ENCODE data around the gene CHEK2.

CHEK2 gene

GRCh38 chr22:28650463-28650862 is 91.2 kb downstream of the CHEK2 start:
- Histone ChIP-seq H3K27me3 (ENCODE audit: low read depth, low read length) (no peaks in the 10 kb centered on the region), H4K20me1 (ENCODE audit: insufficient read depth, low read length) (no peaks in the 10 kb centered on the region), H3K4me1 (ENCODE audit: low read length) (no peaks in the 10 kb centered on the region), H2AFZ (ENCODE audit: low read depth, low read length) (no peak overlapping the region), H3K4me2 (ENCODE audit: low read length) (no peak overlapping the region), H3K9me3 (ENCODE audit: insufficient read depth, low read length) (no peaks in the 10 kb centered on the region), H3K36me3 (replicated peaks; ENCODE audit: low read depth, low read length) (no peaks in the 10 kb centered on the region), H3K9ac (ENCODE audit: low read length) (no peak overlapping the region), H3K4me3 (ENCODE audit: low read length) (no peak overlapping the region), H3K27ac (ENCODE audit: low read length) (no peak overlapping the region), H3K79me2 (ENCODE audit: low read length) (0 out of 2 replicates have a peak, but pooled peaks cover 4% of the 10 kb centered on the region)
- TF ChIP-seq EZH2phosphoT487 (IDR thresholded peaks at IDR 0.05; ENCODE audit: low read depth) (no peak), CTCF (IDR thresholded peaks at IDR 0.05; ENCODE audit: low read depth, low read length) (no peak)

DNA sequence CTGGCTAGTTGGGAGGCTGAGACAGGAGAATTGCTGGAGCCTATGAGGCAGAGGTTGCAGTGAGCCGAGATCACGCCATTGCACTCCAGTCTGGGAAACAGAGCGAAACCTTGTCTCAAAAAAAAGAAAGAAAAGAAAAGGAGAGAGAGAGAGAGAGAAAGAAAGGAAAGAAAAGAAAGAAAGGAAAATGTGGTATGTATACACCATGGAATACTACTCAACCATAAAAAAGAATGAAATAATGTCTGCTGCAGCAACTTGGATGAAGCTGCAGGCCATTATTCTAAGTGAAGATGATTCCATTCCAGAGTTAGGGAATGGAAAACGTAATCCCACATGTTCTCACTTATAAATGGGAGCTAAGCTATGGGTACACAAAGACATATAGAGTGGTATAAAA is 92.8 kb downstream of the CHEK2 start:
- Histone ChIP-seq H3K36me3 (replicated peaks; ENCODE audit: low read depth, low read length) (no peaks in the 10 kb centered on the region), H4K20me1 (ENCODE audit: insufficient read depth, low read length) (no peaks in the 10 kb centered on the region), H3K4me3 (ENCODE audit: low read length) (no peak overlapping the region), H3K9ac (ENCODE audit: low read length) (no peak overlapping the region), H2AFZ (ENCODE audit: low read depth, low read length) (no peak overlapping the region), H3K4me1 (ENCODE audit: low read length) (no peaks in the 10 kb centered on the region), H3K27me3 (ENCODE audit: low read depth, low read length) (no peaks in the 10 kb centered on the region), H3K79me2 (ENCODE audit: low read length) (0 out of 2 replicates have a peak, but pooled peaks cover 4% of the 10 kb centered on the region), H3K4me2 (ENCODE audit: low read length) (no peak overlapping the region), H3K9me3 (ENCODE audit: insufficient read depth, low read length) (no peaks in the 10 kb centered on the region), H3K27ac (ENCODE audit: low read length) (no peak overlapping the region)
- TF ChIP-seq CTCF (IDR thresholded peaks at IDR 0.05; ENCODE audit: low read depth, low read length) (no peak), EZH2phosphoT487 (IDR thresholded peaks at IDR 0.05; ENCODE audit: low read depth) (no peak)

DNA sequence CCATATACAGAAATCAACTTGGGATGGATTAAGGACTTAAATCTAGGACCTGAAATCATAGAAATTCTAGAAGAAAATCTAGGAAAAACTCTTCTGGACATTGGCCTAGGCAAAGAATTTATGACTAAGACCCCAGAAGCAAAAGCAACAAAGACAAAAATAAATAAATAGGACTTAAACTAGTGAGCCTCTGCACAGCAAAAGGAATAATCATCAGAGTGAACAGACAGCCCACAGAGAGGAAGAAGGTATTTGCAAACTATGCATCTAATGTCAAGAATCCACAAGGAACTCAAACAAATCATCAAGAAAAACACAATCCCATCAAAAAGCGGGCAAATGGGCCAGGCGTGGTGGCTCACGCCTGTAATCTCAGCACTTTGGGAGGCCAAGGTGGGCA is 94.4 kb downstream of the CHEK2 start:
- Histone ChIP-seq H3K9ac (ENCODE audit: low read length) (no peak overlapping the region), H3K36me3 (replicated peaks; ENCODE audit: low read depth, low read length) (no peaks in the 10 kb centered on the region), H3K27ac (ENCODE audit: low read length) (no peak overlapping the region), H3K79me2 (ENCODE audit: low read length) (0 out of 2 replicates have a peak, but pooled peaks cover 4% of the 10 kb centered on the region), H2AFZ (ENCODE audit: low read depth, low read length) (no peak overlapping the region), H3K27me3 (ENCODE audit: low read depth, low read length) (no peaks in the 10 kb centered on the region), H4K20me1 (ENCODE audit: insufficient read depth, low read length) (no peaks in the 10 kb centered on the region), H3K4me3 (ENCODE audit: low read length) (no peak overlapping the region), H3K4me1 (ENCODE audit: low read length) (no peaks in the 10 kb centered on the region), H3K4me2 (ENCODE audit: low read length) (no peak overlapping the region), H3K9me3 (ENCODE audit: insufficient read depth, low read length) (no peaks in the 10 kb centered on the region)
- TF ChIP-seq CTCF (IDR thresholded peaks at IDR 0.05; ENCODE audit: low read depth, low read length): no peak
- TF ChIP-seq EZH2phosphoT487 (IDR thresholded peaks at IDR 0.05; ENCODE audit: low read depth): no peak

GRCh38 chr22:28639321-28639720 is 102.3 kb downstream of the CHEK2 start:
- no peak overlapping the region for H3K9ac ChIP-seq (ENCODE audit: low read length)
- no peak overlapping the region for H3K4me3 ChIP-seq (ENCODE audit: low read length)
- H4K20me1 ChIP-seq (ENCODE audit: insufficient read depth, low read length): no peaks in the 10 kb centered on the region
- no peak overlapping the region for H2AFZ ChIP-seq (ENCODE audit: low read depth, low read length)
- no peaks in the 10 kb centered on the region for H3K27me3 ChIP-seq (ENCODE audit: low read depth, low read length)
- no peaks in the 10 kb centered on the region for H3K4me1 ChIP-seq (ENCODE audit: low read length)
- no peaks in the 10 kb centered on the region for H3K36me3 ChIP-seq (replicated peaks; ENCODE audit: low read depth, low read length)
- no peaks in the 10 kb centered on the region for H3K9me3 ChIP-seq (ENCODE audit: insufficient read depth, low read length)
- TF ChIP-seq EZH2phosphoT487 (IDR thresholded peaks at IDR 0.05; ENCODE audit: low read depth) (no peak), CTCF (IDR thresholded peaks at IDR 0.05; ENCODE audit: low read depth, low read length) (no peak)
- no peaks in the 10 kb centered on the region for H3K79me2 ChIP-seq (ENCODE audit: low read length)
- no peak overlapping the region for H3K4me2 ChIP-seq (ENCODE audit: low read length)
- no peak overlapping the region for H3K27ac ChIP-seq (ENCODE audit: low read length)
